ENCODE data around the gene AKR1E2. TPM values are rescaled to one million over a fixed set of nuclear protein-coding genes. Genes with fewer than 3 reads are reported as not detected.

AKR1E2 gene
- total and polyA plus RNA-seq, 7 donors, result 0.65 to 5.1 (median 1.8) TPM

GRCh38 chr10:4851176-4851575 lies 25.2 kb downstream of the AKR1E2 start:
- no peaks in the 10 kb centered on the region for H3K27me3 ChIP-seq (ENCODE audit: insufficient read depth in 3 of 3, low read length in 2 of 3)
- DNase-seq, result no peak
- H3K36me3 ChIP-seq (ENCODE audit: insufficient read depth in 1 of 2, low read depth in 1 of 2), result peaks cover 0 to 9% of the 10 kb centered on the region in 2 donors
- no peak overlapping the region for H3K27ac ChIP-seq
- ATAC-seq, result no peak
- TF ChIP-seq, protein P1, sequence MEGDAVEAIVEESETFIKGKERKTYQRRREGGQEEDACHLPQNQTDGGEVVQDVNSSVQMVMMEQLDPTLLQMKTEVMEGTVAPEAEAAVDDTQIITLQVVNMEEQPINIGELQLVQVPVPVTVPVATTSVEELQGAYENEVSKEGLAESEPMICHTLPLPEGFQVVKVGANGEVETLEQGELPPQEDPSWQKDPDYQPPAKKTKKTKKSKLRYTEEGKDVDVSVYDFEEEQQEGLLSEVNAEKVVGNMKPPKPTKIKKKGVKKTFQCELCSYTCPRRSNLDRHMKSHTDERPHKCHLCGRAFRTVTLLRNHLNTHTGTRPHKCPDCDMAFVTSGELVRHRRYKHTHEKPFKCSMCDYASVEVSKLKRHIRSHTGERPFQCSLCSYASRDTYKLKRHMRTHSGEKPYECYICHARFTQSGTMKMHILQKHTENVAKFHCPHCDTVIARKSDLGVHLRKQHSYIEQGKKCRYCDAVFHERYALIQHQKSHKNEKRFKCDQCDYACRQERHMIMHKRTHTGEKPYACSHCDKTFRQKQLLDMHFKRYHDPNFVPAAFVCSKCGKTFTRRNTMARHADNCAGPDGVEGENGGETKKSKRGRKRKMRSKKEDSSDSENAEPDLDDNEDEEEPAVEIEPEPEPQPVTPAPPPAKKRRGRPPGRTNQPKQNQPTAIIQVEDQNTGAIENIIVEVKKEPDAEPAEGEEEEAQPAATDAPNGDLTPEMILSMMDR (IDR thresholded peaks at IDR 0.05), result no peak
- H3K9me3 ChIP-seq, result no peaks in the 10 kb centered on the region
- intact Hi-C loops (cut with DNase I), result loop anchor here (2.0 to 5.0 kb wide), 2 partner anchors 244 to 246 kb away; partner anchors contain the start of gene AKR1C3 (in 1 of the 2)
- no peak overlapping the region for H3K4me3 ChIP-seq
- peaks cover 7% of the 10 kb centered on the region for H3K4me1 ChIP-seq
- WGBS, 3 donors, result 76 to 79% (median 76%) methylated on average over 5 of the region's 5 CpGs

DNA sequence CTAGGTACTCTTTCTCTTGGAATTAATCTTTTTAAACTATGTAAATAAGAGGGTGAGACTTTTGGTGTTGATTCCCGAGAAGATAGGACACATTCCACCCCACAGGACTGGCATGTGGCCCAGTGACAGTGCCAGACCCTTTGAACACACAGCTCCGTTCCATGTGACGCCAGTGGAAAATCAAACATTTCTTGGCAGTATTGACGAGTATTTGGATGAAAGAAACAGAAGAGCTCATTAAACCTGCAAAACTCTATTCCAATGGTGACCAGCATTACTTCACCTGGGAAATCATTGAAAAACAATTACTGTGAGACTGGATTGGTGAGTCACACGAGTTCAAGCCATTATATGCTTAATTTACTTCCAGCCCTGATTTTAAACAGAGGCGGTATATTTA lies 25.8 kb downstream of the AKR1E2 start:
- ATAC-seq (no peak), DNase-seq (peak; percentile 38 to 61)
- no peaks in the 10 kb centered on the region for H3K27me3 ChIP-seq (ENCODE audit: insufficient read depth in 3 of 3, low read length in 2 of 3)
- peaks cover 7% of the 10 kb centered on the region for H3K4me1 ChIP-seq
- no peaks in the 10 kb centered on the region for H3K9me3 ChIP-seq
- H3K27ac ChIP-seq, result no peak overlapping the region
- intact Hi-C loops (cut with DNase I), result loop anchor here (2.0 to 5.0 kb wide), 3 partner anchors 243 to 583 kb away; partner anchors contain the start of gene AKR1C3 (in 1 of the 2)
- 29 to 37% (median 31%) methylated on average over 6 of the region's 6 CpGs for WGBS, 3 donors
- TF ChIP-seq, protein P1 (IDR thresholded peaks at IDR 0.05), result no peak
- peaks cover 0 to 9% of the 10 kb centered on the region in 2 donors for H3K36me3 ChIP-seq (ENCODE audit: insufficient read depth in 1 of 2, low read depth in 1 of 2)
- H3K4me3 ChIP-seq, result no peak overlapping the region

DNA sequence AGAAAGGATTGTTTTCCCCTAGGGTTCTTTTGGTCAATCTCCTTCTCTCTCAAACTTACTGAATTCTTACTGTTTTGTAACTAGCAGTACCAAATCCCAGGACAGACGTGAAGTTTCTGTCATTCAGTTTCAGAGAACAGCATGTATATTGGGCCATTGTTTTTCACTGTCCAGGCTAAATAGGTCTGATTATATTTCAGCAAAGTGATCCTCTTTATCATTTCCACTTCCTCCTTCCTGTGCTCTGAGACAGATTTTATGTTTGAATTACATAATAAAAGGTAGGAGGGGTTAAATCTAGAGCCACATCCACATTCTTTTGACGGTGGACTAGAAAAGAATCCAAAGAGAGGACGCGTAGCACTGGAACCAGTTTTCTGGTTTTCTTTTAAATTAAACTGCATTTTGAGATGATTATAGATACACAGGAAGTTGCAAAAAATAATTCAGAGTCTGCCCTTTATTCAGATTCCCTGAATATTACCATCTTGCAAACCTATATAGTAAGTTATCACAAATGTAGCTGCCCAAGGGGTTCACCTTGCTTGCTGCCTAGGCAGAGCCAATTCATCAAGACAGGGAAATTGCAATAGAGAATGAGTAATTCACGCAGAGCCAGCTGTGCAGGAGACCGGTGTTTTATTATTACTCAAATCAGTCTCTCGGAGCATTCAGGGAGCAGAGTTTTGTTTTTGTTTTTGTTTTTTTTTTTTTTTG lies 40.1 kb downstream of the AKR1E2 start:
- H3K9me3 ChIP-seq, result no peaks in the 10 kb centered on the region
- H3K27ac ChIP-seq, result no peak overlapping the region
- H3K36me3 ChIP-seq (ENCODE audit: insufficient read depth in 1 of 2, low read depth in 1 of 2), result no peaks in the 10 kb centered on the region
- no peaks in the 10 kb centered on the region for H3K4me1 ChIP-seq
- intact Hi-C loops (cut with DNase I), result no loop called here
- no peak overlapping the region for H3K4me3 ChIP-seq
- no peaks in the 10 kb centered on the region for H3K27me3 ChIP-seq (ENCODE audit: insufficient read depth in 3 of 3, low read length in 2 of 3)
- 80 to 87% (median 83%) methylated on average over 7 of the region's 7 CpGs for WGBS, 3 donors
- no peak for ATAC-seq
- no peak for DNase-seq
- TF ChIP-seq, protein P1 (IDR thresholded peaks at IDR 0.05), result no peak

DNA sequence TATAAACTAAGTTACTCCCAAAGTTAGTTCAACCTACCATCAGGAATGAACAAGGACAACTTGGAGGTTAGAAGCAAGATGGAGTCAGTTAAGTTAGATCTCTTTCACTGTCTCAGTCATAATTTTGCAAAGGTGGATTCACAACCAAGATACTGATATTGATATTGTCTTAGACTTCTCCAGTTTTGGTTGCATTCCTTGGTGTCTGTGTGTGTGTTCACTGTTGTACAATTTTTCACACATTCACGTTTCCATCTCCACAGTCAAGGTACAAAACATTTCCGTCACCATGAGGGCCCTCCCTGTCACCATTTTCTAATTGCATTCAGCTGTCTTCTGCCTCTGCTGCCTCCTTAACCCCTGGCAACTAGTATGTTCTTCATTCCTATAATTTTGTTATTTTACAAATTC lies 41.1 kb downstream of the AKR1E2 start:
- 81 to 90% (median 82%) methylated on average over 2 of the region's 2 CpGs for WGBS, 3 donors
- DNase-seq (no peak), ATAC-seq (no peak)
- intact Hi-C loops (cut with DNase I), result no loop called here
- no peaks in the 10 kb centered on the region for H3K36me3 ChIP-seq (ENCODE audit: insufficient read depth in 1 of 2, low read depth in 1 of 2)
- TF ChIP-seq, protein P1 (IDR thresholded peaks at IDR 0.05), result no peak
- no peak overlapping the region for H3K4me3 ChIP-seq
- H3K27ac ChIP-seq, result no peak overlapping the region
- H3K27me3 ChIP-seq (ENCODE audit: insufficient read depth in 3 of 3, low read length in 2 of 3), result no peaks in the 10 kb centered on the region
- no peaks in the 10 kb centered on the region for H3K9me3 ChIP-seq
- no peaks in the 10 kb centered on the region for H3K4me1 ChIP-seq

All from psoas muscle (tissue), 8 donors.